DMS 273 (cell line): ENCODE measurements around the gene NOS1AP.

Experiments used
- DNase-seq: peaks from one replicate; lab custom pipeline; 2025; ENCODE audit not compliant: unreplicated experiment; lab: John Stamatoyannopoulos, UW

NOS1AP gene

DNA sequence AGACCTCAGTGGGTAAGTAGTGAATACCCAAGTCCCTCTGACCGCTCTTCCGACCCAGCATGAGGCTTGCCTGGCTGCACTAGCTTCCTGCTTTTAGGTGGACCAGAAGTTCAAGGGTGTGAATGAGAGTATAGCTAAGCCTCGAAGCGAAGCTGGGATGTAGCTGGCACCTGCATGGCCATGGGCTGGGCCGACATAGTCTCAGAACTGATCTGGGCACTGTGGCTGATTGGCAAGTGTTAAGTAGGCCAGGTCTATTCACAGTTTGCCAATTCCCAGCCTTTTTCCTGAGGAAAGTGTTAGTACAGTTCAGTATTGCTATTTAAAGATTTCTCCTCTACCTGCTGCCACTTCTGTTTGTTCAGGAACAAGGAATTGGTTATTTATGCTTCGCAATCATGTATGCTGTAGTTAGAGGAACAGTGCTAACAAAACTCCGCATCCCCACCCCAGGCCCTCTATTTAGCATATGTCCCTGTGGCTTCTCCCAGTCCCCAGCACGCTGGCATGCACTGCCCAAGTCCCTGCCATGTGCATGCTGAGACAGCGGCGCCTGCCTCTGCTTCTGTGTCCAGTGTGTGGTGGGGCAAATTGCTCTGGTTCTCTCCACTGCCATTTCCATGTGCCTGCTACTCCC, 290.9 kb downstream of the NOS1AP start:
- no peak for DNase-seq

DNA sequence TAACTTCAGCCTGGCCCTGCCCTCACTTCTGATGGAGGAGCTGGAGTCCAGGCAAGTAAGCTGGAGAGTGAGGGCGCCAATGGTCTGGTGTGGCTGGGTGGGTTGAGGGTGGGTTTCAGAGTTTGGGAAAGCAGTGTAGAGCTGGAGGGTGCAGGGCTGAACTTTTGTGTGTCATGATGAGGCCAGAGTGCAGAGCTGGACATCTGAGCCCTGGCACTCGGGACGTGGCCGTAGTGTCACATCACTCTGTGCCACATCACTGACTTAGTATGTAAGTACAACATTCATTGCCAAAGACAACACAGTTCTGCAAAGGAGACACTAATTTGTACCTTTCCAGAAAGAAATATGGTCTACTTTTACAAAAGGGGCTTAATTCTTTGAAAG, 291.4 kb downstream of the NOS1AP start:
- no peak for DNase-seq

DNA sequence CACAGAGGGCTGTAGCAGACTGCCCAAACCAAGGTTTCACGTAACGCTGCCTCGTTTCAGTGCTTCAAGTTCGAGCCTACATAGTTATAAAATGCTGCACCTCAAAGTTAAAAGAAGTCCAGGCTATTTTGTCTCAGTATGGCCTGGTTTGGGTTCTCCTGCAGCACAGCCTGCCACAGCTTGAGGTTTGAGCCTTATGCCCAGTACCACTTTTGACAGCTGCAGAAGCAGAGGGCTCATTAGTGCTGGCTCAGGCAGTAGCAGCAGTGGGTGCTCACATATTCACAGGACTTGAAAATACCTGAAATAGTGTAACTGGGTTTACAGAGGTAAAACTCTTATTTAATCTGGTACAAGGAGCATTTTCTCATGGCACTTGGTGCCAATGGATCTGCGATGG, 291.9 kb downstream of the NOS1AP start:
- DNase-seq: peak; percentile 8

DNA sequence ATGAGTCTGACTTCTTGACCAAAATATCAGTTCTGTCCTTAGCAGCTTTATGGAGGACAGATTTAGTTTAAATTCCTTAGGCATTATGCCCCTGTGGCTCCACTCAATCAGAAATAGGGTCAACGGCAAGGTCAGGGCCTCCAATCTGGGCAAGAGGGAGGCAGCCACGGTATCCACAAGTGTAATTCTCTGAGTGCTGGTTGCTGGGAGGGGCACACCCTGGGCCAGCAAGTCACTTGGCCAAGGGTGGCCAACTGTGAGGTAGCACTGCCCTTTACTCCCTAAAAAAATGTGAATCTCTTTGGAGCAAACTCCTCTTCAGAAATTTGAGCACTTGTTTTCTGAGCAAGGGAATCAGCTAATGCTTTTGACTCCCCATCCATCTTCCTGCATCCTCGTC, 294.3 kb downstream of the NOS1AP start:
- DNase-seq: no peak

DNA sequence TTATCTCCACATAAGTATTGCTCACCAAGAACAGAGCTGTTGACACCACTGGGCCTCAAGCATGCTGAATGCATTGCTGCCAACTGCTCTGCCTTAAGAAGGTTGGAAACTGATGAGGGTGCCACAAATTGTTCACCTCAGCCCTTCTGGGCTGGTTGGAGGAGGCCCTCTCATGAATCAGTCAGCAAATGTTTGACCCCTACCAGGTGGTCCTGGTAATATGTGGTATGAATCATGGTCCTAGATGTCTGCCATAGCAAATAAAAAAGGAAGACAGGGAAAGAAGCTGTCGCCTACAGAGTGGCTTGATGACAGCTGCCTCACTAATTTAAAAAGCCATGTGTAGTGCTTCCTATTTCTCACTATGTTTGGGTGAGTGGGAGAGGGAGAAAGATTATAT, 295.0 kb downstream of the NOS1AP start:
- no peak for DNase-seq

DNA sequence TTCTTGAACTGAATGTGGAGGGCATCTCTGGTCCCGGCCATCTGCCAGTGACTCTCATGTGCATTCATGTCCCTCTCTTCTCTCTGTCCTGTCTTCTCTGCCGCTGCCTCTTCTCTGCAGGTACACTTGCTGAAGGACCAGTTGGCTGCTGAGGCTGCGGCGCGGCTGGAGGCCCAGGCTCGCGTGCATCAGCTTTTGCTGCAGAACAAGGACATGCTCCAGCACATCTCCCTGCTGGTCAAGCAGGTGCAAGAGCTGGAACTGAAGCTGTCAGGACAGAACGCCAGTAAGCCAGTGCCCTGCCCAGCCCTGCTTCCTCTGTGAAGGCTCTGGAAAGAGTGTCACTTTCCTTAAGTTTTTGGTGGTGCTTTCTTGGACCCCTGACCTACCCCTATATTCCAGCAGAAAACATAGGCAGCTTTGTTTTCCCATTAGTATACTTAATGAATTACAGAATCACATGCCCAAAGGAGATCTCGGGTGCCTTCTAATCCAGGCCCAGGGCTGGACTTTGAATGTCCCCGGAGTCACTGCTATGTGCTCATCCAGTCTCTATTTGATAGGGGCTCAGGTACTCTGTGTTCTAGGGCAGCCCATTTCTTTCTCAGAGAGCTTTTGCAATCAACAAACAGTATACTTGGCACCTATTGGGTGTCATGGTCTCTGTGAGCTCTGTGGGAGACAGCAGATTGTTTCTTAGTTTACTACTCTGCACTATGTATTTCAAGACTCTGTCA, 296.0 kb downstream of the NOS1AP start:
- no peak for DNase-seq

DNA sequence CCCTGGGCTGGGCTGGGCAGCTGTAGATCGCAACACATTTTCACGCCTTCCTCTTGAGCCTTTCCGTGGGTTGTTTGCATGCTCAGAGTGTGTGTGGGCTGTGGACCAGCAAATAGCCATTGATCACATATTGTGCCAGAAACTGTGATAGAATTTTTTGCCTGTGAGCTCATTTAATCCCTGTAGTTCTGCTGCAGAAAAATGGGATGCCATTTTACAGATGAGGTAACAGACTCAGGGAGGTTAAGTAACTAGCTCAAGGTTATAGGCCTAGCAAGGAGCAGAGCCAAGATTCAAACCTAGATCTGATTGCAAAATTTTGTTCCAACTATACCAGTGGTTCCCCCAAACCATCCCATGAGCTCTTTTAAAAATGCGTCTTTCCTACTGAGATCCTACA, 296.7 kb downstream of the NOS1AP start:
- DNase-seq: no peak

DNA sequence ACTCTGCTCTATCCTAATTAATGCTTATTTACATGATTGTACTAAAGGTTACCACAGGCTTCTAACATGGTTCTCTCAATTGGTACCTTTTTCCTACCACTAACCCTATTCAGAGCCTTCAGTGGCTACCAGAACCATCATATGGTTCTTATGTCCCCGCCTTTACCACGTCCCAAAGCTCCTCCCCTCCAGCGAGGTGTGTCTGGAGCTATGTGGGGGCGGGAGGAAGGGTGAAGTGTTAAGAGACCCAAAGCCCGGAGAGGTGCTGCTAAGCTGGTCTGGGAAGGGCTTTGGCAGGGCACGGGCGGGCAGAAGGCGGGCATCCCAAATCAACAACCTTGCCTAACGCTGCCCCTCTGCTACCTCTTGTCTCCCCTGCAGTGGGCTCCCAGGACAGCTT, 297.2 kb downstream of the NOS1AP start:
- no peak for DNase-seq

DNA sequence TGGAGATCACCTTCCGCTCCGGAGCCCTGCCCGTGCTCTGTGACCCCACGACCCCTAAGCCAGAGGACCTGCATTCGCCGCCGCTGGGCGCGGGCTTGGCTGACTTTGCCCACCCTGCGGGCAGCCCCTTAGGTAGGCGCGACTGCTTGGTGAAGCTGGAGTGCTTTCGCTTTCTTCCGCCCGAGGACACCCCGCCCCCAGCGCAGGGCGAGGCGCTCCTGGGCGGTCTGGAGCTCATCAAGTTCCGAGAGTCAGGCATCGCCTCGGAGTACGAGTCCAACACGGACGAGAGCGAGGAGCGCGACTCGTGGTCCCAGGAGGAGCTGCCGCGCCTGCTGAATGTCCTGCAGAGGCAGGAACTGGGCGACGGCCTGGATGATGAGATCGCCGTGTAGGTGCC, 297.6 kb downstream of the NOS1AP start:
- DNase-seq: no peak

DNA sequence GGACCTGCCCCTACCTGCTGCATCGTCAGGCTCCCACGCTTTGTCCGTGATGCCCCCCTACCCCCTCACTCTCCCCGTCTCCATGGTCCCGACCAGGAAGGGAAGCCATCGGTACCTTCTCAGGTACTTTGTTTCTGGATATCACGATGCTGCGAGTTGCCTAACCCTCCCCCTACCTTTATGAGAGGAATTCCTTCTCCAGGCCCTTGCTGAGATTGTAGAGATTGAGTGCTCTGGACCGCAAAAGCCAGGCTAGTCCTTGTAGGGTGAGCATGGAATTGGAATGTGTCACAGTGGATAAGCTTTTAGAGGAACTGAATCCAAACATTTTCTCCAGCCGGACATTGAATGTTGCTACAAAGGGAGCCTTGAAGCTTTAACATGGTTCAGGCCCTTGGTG, 298.3 kb downstream of the NOS1AP start:
- no peak for DNase-seq

DNA sequence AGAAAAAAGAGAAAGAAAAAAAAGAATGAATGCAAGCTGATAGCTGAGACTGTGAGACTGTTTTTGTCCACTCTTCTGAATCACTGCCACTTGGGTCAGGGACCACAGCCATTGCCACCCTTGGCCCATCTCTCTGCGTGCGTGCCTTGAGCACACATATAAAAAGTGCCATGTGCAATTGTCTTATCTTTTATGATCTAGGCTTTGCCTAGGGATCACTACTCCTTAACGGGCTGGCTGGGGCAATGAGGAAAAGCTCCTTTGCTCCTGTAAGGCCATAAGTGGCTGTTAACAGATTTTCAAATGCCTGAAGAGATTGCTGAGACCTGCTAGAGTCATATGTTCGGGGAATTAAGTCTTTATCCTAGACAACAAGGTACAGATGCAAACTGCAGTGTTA, 299.0 kb downstream of the NOS1AP start:
- no peak for DNase-seq

DNA sequence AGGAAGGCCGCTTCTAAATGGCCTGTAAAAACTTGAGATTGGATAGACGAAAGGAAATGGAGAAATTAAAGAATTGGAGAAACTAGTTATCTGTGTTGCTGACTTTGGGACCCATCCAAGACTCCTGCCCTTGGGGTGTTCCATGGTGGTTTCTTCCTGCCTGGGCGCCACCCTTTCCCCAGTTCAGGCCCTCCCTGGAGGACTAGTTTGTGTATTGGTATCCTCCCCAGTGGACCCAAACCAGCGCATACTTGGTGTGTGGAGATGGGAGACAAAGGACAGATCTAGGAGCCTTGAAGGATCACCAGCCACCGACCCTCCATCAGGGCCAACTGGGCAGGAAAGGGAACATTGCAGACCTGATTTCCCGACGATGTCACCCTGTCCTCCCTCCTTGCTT, 300.1 kb downstream of the NOS1AP start:
- no peak for DNase-seq

DNA sequence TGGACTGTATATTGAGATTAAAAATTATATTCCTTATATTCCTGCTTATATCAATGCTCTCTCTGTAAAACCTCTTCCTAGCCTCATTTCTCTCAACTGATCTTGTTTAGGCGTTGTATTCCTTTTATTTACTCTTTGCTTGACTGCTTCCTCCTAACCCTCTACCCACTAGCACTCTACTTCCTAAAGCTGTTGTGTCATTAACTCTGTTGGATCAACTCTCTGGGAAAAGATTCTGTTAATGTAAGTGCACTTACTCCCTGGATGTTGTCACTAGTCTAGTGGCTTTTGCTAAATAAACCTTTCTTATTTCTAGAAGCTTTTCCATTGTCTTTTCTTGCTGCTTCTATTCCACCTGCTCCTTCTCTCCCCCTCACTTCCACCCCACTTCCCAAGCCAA, 300.7 kb downstream of the NOS1AP start:
- no peak for DNase-seq

DNA sequence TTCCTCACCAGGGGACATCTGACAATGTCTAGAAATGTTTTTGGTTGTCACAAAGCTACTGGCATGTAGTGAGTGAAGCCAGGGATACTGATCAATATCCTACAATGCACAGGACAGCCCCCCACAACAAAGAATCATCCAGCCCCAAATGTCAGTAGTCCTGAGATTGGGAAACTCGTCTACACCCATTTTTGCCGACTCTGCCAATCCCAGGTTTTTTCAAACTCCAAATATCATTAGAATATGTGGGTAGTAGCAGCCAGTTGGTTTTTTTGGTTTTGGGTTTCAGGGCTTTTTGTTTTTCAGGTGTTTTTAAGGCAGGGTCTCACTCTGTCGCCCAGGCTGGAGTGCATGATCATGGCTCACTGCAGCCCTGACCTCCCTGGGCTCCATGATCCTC, 301.2 kb downstream of the NOS1AP start:
- no peak for DNase-seq

DNA sequence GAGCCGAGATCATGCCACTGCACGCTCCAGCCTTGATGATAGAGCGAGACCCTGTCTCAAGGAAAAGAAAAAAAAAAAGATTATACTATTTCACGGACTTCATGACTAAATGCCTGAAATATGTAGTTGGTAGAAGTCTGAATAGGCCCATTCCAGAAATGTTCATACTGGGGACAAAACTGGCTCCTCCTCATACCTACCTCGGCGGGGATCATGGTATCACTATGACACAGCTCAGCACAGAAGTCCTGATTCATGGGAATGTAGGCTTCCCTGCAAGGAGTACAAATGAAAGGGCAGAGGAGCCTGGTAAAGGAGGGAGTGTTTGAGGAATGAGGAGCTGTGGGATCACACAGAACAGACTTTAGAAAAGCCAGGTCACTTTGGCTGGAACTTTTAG, 302.1 kb downstream of the NOS1AP start:
- no peak for DNase-seq

DNA sequence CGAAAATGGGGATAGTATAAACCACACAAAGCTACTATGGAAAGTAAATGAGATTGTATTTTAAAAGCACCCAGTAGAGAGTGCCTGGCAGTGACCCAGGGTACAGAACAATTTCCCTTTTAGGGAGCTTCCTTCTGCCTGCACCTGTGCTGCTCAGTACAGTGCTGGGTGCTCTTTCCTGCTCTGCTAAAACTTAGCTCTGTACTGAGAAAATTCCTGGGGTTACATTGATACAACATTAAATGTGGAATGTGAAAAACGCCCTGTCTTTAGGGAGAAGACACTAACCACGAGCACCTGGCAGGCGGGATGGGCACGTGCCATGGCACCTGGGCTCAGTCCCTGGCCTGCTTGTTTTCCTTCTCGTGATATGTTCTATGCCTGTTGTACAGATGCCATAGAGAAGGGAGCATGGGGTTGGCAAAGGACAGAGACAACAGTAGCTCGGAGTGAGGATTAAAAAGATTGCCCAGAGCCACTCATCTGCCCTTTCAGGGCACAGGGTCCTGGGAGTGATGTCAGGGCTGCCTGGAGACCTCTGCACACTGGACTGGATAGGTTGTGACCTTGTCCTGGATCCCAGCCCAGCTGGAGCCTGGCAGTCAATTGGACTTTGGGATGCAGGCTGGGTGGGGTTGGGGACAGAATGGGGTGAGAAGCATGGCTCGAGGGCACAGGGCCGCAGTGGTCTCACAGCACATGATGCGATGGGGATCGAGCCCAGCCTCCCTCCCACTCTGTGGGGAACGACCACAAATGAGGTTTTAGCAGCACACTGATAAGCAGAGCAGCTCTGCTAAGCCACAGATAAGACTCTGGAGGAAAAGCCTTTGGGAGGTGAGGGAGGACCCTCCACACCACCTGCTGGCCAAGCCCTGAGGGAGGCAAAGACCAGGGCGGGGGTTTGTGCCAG, 302.9 kb downstream of the NOS1AP start:
- no peak for DNase-seq

DNA sequence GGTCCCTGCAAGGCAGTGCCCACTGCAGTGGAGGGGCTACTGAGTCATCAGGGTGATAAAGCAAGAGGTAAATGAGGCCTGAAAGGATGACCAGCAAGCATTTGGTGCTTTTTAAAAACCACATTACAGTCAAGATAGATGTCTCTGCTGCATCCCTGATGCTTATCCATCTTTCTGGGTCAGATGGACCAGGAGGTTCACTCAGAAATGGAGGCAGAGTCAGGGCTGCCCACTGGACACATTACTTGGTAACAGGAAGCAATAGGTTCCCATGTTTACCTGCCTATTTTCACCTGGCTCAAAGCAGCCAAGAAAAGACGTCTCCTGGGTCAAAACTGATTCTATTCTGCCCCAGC, 303.6 kb downstream of the NOS1AP start:
- DNase-seq: no peak

DNA sequence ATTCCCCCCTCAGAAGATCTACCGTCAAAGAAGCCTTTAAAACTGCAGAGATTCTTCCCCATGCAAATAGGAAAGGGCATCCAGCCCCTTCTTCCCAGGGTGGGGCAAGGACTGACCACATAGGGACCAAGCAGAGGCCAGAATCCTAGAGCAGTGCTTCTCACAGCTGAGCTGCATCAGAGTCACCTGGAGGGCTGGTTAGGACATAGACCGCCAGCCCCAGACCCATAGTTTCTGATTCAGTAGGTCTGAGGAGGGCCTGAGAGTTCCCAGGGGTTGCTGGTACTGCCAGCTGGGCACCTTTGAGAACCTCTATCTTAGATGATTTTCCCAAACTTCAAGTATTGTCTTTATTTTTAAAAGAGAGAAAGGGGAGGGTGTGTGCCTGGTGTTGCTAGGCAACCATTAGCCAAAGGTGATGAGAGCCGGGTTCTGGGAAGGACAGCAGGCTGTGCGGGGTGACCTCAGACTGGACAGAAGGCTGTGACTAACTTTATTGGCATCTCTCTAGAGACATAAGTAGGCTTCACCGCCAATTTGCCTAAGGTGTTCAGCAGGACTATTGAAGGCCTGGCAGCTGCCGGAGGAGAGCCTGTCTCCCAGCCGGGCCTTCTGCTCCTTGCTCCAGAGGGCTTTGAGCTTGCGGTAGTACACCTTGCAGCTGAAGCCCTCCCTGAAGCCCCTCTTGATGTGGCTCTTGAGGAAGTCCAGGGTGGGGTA, 304.2 kb downstream of the NOS1AP start:
- DNase-seq: peak; percentile 30

DNA sequence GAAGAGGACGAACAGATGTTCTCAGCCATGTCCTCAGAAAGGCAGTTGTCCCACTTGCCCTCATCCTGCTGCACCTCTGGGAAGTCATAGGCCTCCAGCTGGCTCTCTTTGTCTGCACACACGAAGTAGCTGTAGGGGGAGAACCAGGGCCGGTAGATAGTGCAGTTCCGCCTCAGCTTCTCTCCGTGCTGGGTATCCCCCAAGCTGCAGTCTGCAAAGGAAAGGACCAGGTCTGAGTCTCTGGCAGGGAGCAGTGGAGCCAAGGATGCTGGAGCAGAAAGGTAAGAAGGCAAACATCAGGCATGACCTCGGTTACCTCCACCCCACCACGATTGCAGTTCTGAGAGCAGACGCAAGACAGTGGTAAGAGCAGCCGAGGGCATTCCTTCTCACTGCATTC, 304.9 kb downstream of the NOS1AP start:
- no peak for DNase-seq

DNA sequence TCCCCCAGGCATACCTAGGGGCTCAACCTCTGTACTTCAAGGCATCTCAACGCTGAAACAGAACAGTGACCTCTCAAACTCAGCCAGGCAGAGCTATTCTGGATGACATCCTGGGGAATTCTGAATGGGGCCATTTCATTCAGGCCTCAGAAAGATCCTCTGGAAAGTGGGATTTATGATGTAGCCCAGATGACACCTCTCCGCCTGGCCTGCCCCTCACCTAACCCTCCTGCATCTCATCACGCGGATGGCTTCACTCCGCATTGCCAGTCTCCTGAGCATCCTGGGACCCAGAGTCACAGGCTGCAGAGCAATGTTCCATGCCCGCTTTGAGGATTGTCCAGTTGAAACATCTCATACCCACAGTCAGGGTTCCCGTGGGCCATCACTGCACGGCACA, 306.0 kb downstream of the NOS1AP start:
- DNase-seq: no peak

DNA sequence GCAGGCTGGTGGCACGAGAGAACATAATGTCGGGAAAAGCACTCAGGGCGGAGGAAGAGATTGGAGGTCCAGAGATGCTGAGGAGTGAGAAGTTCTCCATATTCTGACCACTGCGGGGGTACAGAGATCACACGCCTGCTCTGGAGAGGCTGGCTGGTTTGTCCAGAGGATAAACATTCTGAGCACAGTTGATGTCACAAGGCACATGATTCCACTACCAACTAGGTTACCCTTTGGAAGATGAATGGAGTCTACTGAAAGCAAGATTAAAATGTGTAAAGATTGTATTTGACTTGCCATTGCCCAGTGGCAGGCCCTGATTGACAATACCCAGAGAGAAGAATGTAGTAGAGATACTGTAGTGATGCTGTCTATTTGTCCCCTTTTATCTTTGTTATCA, 307.2 kb downstream of the NOS1AP start, which contains the start of gene SPATA46:
Gene SPATA46, minus strand, starts transcription at position 164 of the 400 bp plus-strand sequence. Its CDS starts 64 bp downstream, at position 100.
- no peak for DNase-seq
